HG02642 (cell line): ENCODE measurements around the gene KCNC4.

ENCODE experiments used
- ATAC-seq: cut with Tn5 transposase; IDR thresholded peaks from one replicate; pipeline ENCODE4 v1.9.1; 2021; ENCODE audit warnings: mild to moderate bottlenecking; ENCODE audit not compliant: unreplicated experiment, poor library complexity

The KCNC4 gene

DNA sequence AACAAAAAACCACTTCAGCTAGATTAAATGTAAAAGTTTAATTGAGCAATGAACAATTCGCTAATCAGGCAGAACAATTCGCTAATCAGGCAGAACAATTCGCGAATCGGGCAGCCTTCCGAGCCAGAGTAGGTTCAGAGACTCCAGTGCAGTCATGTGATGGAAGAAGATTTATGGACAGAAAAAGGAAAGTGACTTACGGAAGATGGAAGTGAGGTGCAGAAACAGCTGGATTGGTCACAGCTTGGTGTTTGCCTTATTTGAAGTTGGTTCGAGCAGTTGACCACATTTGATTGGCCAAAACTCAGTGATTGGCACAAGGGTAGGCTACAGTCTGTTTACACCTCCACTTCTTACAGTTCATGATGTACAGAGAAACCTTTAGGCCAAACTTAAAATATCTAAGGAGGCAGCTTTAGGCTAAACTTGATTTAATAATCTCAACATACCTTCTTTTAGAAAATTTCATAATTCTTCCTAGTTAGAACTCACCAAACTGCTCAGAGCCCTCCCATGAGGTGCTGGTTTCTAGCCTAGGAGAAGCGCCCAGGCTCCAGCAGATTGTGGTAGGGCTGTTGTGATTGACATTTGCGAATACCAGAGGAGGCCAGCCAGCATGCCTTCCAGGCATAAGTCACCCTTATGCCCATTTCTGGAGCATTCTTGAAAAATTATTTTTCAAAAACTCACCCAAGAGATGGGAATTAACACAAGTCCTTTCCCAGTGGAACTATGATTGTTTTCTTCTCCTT lies 22.8 kb upstream of the KCNC4 start:
- ATAC-seq = no peak

DNA sequence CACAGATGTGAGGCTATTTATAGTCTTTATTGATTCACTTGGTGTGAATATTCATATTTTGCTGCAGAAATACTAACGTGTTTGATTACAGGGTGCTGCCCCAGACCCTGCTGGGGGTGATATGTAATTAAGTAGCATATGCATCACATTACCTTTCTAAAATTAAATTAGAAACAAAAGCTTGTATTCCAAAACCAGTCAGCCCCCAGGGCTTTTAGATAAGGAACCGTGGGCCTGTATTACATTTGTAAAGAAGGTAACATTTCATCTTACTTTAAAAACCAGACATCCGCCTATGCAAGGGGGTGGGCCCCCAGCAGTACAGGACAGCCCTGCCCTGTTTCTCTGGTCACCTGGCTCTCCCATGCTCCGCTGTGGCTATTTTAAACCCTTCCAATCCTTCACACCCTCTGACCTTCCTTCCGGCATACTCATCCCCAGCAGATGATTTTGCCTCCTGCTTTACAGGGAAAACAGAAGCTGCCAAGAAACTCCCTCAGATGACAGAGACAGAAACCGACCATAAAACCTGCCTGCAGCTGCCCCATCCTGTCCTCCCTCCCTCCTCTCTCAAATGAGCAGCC lies 22.0 kb upstream of the KCNC4 start:
- ATAC-seq = no peak

DNA sequence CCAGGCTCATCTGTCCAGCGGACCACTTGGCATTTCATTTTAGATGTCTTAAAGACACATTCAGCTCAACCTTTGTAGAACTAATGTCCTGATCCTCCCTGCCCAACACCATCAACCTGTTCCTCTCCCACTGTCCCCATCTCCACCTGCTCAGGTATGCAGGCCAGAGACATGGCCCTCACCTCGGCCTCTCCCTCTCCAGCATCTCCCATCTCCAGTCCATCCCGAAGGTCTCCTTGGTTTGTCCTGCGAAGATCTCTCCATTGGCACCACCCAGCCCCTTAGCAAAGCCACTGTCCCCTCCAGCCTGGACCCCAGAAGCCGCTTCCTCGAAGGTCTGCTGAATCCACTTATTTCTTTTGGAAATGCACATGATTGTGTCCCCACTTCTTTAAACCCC lies 20.9 kb upstream of the KCNC4 start:
- no peak for ATAC-seq

DNA sequence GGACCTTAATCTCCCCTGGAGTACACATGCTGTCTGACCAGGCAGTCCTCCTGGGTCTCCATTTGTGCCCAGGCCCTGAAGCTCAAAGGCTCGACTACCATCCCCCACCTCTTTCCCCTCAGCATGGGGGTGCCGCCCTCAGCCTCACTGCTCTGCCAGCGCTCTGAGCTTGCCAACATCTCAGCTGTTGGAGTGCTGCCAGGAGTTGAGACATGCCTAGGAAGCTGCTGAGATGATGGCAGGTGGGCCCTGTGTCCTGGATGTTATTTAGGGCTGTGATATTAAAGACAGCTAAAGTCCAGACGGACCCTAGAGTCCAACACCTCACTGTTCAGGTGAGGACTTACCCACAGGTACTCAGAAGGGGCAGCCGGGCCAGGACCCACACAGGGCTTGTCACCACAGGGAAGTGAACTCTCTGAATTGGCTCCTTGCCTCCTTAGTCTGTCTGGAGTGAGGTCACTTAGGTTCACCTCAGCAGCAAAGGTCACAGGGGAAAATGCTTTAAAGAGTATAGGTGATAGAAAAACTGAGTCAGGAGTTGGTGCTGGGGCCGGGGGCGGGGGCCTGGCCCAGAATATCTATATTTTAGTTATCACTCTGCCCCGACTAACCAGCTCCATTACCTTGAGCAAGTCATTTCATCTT lies 19.7 kb upstream of the KCNC4 start:
- no peak for ATAC-seq

DNA sequence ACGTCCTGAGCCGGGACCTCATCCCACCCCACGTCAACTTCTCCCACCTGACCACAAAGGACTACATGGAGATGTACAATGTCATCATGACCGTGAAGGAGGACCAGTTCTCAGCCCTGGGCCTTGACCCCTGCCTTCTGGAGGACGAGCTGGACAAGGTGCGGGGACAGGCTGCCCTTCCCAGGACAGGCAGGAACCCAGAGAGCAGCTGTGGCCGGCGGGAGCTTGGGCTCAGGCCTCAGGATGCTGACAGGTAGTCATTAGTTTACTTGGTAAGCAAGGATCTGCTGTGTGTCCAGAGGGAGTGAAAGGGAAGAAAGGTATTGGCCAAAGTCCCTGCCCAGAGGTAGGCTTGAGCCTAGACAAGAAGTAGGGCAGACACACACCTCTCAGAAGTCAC lies 17.6 kb upstream of the KCNC4 start:
- ATAC-seq = no peak

DNA sequence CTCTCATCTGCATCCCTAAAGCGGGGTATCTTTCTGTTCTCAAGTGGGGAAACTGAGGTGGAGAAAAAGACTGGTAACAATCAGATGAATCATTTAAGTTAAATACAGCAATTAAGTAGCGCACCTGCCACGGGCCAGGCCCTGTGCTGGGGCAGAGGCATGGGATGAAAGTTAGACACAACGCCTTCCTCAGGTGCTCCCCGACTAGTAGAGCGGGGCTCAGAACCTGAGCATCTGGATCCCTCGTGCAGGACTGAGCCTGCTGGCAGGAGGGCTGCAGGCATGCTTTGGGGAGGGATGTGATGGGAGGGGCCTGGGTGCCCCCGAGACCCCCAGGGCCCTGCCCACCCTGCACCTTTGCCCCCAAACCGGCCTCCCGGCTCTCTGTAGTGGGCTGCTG lies 14.9 kb upstream of the KCNC4 start:
- no peak for ATAC-seq

DNA sequence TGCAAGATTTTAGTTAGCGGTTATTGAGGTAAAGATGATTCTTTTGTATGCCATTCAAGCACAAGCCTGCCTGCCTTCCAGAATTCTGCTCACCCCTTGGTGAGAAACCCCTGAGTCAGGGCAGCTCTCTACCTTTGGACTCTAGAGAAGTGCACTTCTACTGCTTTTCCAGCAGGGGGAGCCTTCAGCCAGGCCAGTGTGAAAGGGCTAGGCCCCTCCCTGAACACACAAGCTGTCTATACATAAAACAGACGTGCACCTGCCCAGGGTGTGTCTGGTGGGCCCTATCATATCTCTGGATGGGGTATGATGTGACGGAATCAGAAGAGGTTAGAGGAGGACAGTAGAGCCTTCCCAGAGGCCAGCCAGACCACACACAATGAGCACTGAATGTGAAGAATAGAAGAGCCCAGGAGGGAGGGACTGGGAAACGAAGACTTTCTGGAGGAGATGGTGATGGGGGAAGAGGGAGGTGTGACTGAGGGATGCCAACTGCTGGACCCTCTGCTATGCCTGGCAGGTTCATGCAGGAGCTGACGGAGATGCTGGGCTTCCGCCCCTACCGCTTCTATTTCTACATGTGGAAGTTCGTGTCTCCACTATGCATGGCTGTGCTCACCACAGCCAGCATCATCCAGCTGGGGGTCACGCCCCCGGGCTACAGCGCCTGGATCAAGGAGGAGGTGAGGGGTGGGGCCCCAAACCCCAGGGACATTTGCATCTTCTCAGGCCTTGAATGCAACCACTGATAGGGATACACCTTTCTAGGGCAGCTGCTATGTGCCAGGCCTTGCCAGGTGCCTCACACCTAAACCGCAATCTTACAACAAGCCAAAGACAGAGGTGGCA lies 13.0 kb upstream of the KCNC4 start:
- peak; percentile 69 for ATAC-seq

DNA sequence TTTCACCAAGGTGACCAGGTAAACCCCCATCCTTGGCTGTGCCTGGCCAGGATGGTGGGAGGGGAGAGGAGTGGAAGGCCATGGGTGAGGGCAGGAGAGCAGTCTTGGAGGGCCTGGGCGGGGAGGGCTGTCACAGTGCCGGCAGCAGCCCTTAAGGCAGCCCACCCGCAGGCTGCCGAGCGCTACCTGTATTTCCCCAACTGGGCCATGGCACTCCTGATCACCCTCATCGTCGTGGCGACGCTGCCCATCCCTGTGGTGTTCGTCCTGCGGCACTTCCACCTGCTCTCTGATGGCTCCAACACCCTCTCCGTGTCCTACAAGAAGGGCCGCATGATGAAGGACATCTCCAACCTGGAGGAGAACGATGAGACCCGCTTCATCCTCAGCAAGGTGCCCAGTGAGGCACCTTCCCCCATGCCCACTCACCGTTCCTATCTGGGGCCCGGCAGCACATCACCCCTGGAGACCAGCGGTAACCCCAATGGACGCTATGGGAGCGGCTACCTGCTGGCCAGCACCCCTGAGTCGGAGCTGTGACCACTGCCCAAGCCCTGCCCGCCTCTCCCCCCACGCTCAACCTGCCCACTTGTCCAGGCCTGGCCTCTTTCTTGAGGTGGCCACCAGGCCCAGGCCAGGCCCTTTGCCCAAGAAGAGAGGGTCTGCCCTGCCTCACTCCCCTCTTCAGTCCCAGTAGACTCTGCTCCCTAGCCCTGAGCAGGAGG lies 12.0 kb upstream of the KCNC4 start:
- ATAC-seq = no peak

DNA sequence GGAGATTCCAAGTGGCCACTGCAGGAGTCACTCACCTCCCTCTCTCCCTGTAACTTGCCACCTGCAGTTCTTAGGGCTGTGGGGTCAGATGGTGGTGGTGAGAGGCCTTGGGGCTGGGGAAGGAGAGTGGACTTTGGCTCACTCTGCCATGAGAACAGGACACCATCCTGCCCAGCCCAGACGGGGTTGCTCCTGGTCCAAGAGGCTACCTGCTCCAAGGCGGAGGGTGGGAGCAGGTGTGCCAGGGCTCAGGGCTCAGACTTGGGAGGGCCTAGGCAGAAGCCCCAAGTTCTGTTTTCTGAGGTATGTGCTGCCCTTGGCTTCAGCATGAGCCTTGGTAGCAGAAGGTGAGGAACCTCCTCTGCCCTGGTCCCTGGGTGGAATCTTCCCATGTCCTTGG lies 11.4 kb upstream of the KCNC4 start:
- ATAC-seq = no peak

DNA sequence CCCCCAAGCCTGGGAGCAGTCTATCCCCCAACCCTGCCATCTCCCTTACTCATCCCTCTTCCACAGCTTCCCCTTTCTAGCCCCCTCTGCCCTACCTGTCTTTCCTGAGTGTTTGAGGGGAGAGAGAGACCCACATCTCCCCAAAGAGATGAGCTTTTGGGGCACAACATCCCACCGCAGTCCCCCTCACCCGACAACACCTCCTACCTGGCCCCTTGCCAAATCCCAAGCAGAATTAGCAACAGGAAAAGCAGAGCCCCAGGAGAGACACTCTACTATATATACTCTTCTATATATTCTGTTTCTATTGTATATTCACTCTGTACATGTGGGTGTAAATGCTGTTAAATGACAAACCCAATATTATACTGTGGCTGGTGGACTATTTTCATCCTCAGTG lies 9.9 kb upstream of the KCNC4 start:
- no peak for ATAC-seq

DNA sequence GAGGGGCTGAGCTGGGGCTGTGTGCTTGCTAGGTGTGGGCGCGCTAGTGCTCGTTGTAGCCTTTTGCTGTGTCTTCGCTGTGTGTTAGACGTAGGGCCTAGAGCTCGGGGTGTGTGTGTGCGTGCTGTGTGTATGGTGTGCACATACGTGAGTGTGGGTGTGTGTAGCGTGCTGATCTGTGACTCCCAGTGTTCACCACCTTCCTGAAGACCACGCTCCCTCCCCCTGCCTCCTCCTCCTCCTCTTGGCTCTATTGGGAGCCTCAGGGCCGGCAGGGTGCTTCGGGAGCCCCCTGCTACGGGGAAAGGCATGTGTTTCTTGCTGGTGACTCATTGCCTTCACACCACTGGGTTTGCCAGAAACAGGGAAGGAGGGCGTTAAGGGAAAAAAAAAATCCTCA lies 9.4 kb upstream of the KCNC4 start:
- ATAC-seq = no peak

DNA sequence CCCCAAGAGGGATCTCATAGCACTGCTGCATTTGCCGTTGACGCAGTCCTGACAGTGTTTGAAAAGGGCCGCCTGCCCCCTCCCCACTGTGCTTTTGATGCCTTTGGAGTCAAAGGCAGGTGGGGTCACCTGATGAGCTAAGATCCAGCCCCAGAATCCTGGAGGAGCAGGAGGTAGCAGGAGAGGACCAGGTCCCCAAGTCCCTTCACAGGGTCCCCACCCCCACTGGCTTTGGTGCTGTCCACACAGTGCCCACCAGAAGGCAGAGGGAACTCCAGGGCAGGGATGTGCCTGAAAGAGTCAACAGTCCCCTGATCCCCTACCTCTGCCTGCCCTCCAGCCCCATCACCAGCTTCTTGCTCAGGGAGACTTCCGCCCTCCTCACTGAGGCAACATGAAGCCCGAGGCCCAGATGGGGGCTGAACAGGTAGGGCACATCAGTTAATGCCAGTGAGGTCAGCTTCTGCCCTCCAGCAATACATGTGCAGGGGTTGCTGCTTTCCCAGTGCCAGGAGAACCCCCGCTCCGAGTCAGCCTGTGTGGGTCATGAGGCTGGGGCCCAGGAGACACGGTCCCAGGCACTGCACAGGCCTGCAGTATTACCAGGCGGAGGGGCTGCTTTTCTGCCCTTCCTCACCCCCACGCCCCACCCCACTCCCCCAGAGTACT lies 8.8 kb upstream of the KCNC4 start:
- ATAC-seq = no peak

DNA sequence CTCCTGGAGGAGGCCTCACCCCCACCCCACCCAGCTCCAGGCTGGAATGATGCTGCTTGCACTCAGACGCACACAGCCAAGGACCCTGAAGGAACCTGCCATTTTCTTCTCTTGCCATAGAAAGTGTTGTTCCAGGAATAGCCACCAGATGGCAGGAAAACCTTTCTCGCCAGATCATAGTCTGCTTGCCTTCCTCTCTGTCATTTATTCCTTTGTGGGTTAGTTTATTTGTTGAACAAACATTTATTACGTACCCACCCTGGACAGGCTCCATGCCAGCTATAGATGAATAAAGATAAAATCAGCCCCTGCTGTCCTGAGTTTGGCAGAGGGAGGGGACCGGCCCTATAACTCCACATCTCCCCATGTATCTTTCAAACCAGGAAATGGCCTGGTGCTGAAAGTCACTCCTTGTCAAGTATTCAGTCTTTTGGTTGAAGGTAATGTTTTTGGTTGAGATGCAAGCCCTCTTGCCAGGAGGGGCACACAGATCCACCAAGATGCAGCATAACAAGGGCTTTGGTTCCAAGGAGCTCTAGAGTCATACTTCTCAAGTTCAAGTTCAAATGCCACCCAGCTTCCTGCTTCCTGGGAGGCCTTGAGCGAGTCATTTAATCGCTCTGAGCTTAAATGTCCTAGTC lies 7.0 kb upstream of the KCNC4 start:
- no peak for ATAC-seq

DNA sequence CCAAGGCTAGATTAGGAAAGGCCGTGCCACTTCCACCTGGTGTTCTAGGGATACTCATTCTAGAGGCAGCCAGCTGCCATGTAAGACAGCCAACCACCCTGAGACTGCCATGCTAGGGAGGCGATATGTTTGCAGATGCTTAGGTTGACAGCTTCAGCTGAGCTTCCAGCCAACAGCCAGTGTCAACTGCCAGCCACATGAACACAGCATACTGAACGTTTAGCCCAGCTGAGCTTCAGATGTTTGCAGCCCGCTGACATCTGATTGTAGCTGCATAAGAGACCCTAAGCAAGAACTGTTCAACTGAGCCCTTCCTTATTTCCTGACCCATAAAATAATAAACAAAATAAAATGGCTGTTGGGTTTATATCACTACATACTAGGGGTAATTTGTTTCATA lies 5.0 kb upstream of the KCNC4 start:
- no peak for ATAC-seq

DNA sequence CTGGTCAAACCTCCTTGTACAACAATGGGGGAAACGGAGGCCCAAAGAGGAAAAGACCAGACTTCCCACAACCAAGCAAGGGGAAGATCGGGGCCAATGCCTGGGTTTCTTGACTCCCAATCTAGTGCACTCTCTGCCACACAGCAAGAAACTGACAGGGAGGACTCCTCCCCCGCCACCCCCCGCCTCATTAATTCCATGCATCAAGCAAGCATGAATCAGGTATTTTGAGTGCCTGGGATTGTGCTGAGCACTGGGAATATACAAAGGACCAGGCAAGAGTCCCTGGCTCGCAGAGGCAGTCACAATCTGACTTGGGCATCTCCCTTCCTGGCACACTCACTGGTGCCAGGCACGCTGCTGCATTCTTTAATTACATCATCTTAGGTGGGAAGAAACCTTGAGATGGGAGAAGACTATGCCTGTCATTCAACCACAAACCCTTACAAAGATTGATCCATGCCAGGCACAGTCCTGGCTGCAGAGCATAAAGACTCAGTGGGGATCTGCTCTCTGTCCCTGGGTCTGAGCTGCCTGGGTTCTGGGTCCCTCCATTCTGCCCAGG lies 4.4 kb upstream of the KCNC4 start:
- no peak for ATAC-seq

DNA sequence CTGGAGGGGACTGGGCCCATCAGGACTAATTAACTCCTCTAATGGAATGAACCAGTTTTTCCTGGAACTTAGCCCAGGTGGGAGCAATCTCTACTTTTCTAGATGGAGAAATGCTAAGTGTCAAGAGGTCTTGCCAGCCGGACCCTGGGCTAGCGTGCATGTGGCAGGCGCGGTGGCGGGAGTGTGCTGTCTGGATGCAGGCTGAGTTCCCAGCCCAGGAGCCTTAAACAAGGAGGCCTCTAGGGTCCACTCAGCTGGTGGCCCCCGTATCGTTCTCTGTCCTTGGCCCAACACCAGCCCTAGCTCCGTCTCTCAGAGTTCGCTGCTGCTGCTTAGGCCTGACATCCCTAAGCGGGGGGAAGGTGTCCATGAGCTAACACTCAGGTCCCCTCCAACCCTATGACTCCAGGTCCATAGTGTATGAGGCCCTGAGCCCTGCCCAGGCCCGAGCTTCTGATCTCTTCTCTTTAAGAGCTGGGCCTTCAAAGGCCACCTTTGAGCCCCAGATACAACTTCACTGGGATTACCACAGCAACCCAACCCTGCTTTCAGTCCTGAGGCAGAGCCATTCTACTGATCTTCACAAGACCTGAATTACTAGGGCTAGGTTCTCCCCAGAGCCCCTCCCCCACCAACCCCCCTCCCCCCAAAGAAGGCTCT lies 3.7 kb upstream of the KCNC4 start:
- ATAC-seq = no peak

DNA sequence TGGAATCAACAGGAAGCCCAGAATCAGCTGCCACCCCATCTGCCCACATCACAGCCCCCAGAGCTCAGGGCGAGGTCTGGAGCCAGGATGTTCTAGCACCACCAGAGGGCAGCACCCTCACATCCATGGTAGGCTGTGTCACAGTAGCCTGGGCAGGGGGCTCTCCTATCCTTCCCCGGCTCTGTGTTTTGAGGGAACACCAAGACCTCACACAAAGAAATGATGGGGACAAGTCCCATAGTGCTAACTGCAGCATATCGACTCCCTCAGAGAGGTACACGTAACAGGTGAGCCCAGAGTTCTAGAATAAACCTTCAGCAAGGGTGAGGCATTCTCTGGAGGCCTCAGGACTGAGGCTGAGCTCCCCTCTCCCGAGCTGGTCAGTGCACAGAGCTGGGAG lies 2.3 kb upstream of the KCNC4 start:
- ATAC-seq = no peak

DNA sequence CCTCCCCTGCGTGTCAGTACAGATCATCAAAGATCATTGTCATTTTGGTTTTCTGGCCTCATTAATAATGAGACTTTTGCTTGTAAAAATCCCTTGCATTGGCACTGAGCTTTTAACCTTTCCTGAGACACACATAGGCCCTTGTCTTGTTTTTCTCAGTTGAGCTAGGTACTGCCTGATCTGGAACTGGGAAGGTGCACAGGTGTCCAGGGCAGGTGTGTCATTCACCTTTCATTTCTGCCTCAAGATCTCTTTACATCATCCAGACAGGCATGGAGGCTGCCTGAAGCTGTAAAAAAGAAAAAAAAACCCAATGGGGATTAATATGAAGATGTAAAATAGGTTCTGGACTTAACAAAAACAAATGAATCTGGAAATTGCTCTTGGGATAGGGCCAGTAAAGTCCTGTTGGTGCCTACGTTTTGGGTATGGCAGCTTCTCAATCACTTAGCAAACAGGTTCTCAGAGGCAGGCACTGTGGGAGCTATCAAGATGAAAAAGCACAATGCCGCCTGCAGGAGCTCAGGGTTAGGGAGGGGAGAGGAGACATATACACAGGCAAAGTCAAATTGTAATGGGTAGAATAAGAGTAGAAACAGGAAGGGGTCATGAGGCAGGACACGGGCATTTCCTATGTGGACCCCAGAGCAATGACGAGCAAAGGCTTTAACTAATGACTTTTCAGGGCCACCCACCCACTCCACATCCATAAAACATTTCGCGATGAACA lies 1.0 kb upstream of the KCNC4 start:
- no peak for ATAC-seq
